ENCODE results near the gene SMC1B. TPM values are rescaled to one million over a fixed set of nuclear protein-coding genes. Genes with fewer than 3 reads are reported as not detected.
A peak's percentile ranks its signal among the peaks of the same experiment; 100 is the strongest.

SMC1B gene
- total and polyA plus RNA-seq, 8 donors: 0.06 TPM; not detected in 7

- Histone ChIP-seq H3K36me3 (no peaks in the 10 kb centered on the region), H3K4me3 (no peak overlapping the region), H3K27me3 (no peaks in the 10 kb centered on the region), H3K9me3 (no peaks in the 10 kb centered on the region), H3K27ac (no peak overlapping the region), H3K4me1 (no peaks in the 10 kb centered on the region)
- 57% methylated on average over 4 of the region's 4 CpGs for WGBS, 2 donors
- no peak for TF ChIP-seq CTCF (IDR thresholded peaks at IDR 0.05)
- intact Hi-C loops (cut with DNase I): no loop called here
- ATAC-seq (peak in 1 of 4 donors; percentile 11), FAIRE-seq (no peak), DNase-seq (no peak)
Measured at GRCh38 chr22:45454275-45454674, 40.9 kb upstream of the SMC1B start.

GRCh38 chr22:45453764-45454163 is 40.4 kb upstream of the SMC1B start:
- no peak overlapping the region for H3K27ac ChIP-seq
- 88 to 92% methylated on average over 6 of the region's 6 CpGs for WGBS, 2 donors
- no peak for TF ChIP-seq CTCF (IDR thresholded peaks at IDR 0.05)
- intact Hi-C loops (cut with DNase I): no loop called here
- no peaks in the 10 kb centered on the region for H3K36me3 ChIP-seq
- no peaks in the 10 kb centered on the region for H3K4me1 ChIP-seq
- DNase-seq: no peak
- H3K27me3 ChIP-seq: no peaks in the 10 kb centered on the region
- no peak for FAIRE-seq
- ATAC-seq: no peak
- no peak overlapping the region for H3K4me3 ChIP-seq
- H3K9me3 ChIP-seq: no peaks in the 10 kb centered on the region

- no peaks in the 10 kb centered on the region for H3K27me3 ChIP-seq
- H3K4me1 ChIP-seq: no peaks in the 10 kb centered on the region
- DNase-seq: no peak
- no peak for FAIRE-seq
- H3K9me3 ChIP-seq: no peaks in the 10 kb centered on the region
- 46 to 61% methylated on average over 8 of the region's 8 CpGs for WGBS, 2 donors
- ATAC-seq: no peak
- intact Hi-C loops (cut with DNase I): no loop called here
- no peaks in the 10 kb centered on the region for H3K36me3 ChIP-seq
- no peak for TF ChIP-seq CTCF (IDR thresholded peaks at IDR 0.05)
- H3K4me3 ChIP-seq: no peak overlapping the region
- H3K27ac ChIP-seq: no peak overlapping the region
Measured at GRCh38 chr22:45452565-45453379, 39.4 kb upstream of the SMC1B start.

- Histone ChIP-seq H3K4me1 (no peaks in the 10 kb centered on the region), H3K4me3 (no peak overlapping the region), H3K9me3 (no peaks in the 10 kb centered on the region), H3K36me3 (no peaks in the 10 kb centered on the region), H3K27me3 (no peaks in the 10 kb centered on the region), H3K27ac (no peak overlapping the region)
- no peak for ATAC-seq
- FAIRE-seq: no peak
- 58 to 73% methylated on average over 6 of the region's 6 CpGs for WGBS, 2 donors
- DNase-seq: no peak
- TF ChIP-seq CTCF (IDR thresholded peaks at IDR 0.05): no peak
- intact Hi-C loops (cut with DNase I): no loop called here
Measured at GRCh38 chr22:45451972-45452371, 38.6 kb upstream of the SMC1B start.

GRCh38 chr22:45450921-45451651 is 37.7 kb upstream of the SMC1B start:
- no peak for TF ChIP-seq CTCF (IDR thresholded peaks at IDR 0.05)
- ATAC-seq (peak in 3 of 4 donors; percentile 48 to 54 (median 48)), DNase-seq (no peak), FAIRE-seq (no peak)
- Histone ChIP-seq H3K4me3 (no peak overlapping the region), H3K27me3 (no peaks in the 10 kb centered on the region), H3K4me1 (no peaks in the 10 kb centered on the region), H3K9me3 (no peaks in the 10 kb centered on the region), H3K36me3 (no peaks in the 10 kb centered on the region), H3K27ac (no peak overlapping the region)
- 58 to 67% methylated on average over 12 of the region's 12 CpGs for WGBS, 2 donors
- intact Hi-C loops (cut with DNase I): no loop called here
